Neural progenitor cell (in vitro differentiated cells): ENCODE results near the gene PDIA5. TPM values are rescaled to one million over a fixed set of nuclear protein-coding genes. Genes with fewer than 3 reads are reported as not detected.

ENCODE experiments used
- DNase-seq: peaks from one replicate; pipeline ENCODE4 v3.0.0-alpha.2; 2016; ENCODE audit warnings: low spot score
- H2AFZ ChIP-seq: fragments of 200-600 bp; sonication (generic); replicated peaks from 2 replicates; pipeline ENCODE4 v1.6.1; 2016; ENCODE audit warnings: antibody characterized with exemption
- H3F3A ChIP-seq: fragments of 200-600 bp; sonication (generic); 2 replicates; pipeline ENCODE4 v1.6.1; 2016; ENCODE audit warnings: antibody characterized with exemption, low read depth
- H3K27ac ChIP-seq: fragments of 200-600 bp; sonication (generic); 2 replicates; pipeline ENCODE4 v1.5.1; 2016; ENCODE audit warnings: mild to moderate bottlenecking
- H3K27me3 ChIP-seq: fragments of 200-600 bp; sonication (generic); 2 replicates; pipeline ENCODE4 v1.6.1; 2016; ENCODE audit warnings: mild to moderate bottlenecking, moderate library complexity
- H3K36me3 ChIP-seq: fragments of 200-600 bp; sonication (generic); 2 replicates; pipeline ENCODE4 v1.5.1; 2016
- H3K4me1 ChIP-seq: fragments of 200-600 bp; sonication (generic); 2 replicates; pipeline ENCODE4 v1.6.1; 2016; ENCODE audit warnings: mixed run types
- H3K4me2 ChIP-seq: fragments of 200-600 bp; sonication (generic); 2 replicates; pipeline ENCODE4 v1.6.1; 2016
- H3K4me3 ChIP-seq: fragments of 200-600 bp; sonication (generic); 2 replicates; pipeline ENCODE4 v1.5.1; 2016
- H3K79me2 ChIP-seq: fragments of 200-600 bp; sonication (generic); 2 replicates; pipeline ENCODE4 v1.6.1; 2016; ENCODE audit warnings: low read depth
- H3K9ac ChIP-seq: fragments of 200-600 bp; sonication (generic); 2 replicates; pipeline ENCODE4 v1.6.1; 2016
- H3K9me3 ChIP-seq: fragments of 200-600 bp; sonication (generic); 2 replicates; pipeline ENCODE4 v1.5.1; 2016; ENCODE audit warnings: low read depth
- H4K20me1 ChIP-seq: fragments of 200-600 bp; sonication (generic); 2 replicates; pipeline ENCODE4 v1.6.1; 2016; ENCODE audit warnings: low read depth
- H3K27ac Mint-ChIP-seq: 3 replicates; pipeline ENCODE4 v1.8.0; 2021; ENCODE audit warnings: mixed read lengths
- H3K27me3 Mint-ChIP-seq: 2 replicates; pipeline ENCODE4 v1.8.0; 2022; ENCODE audit warnings: low read depth, mild to moderate bottlenecking, inconsistent platforms, moderate library complexity, mixed read lengths; ENCODE audit not compliant: insufficient read depth
- H3K36me3 Mint-ChIP-seq: 3 replicates; pipeline ENCODE4 v1.8.0; 2021; ENCODE audit warnings: mixed read lengths
- H3K4me1 Mint-ChIP-seq: 3 replicates; pipeline ENCODE4 v1.8.0; 2021; ENCODE audit warnings: mixed read lengths
- H3K4me3 Mint-ChIP-seq: 3 replicates; pipeline ENCODE4 v1.8.0; 2021; ENCODE audit warnings: mild to moderate bottlenecking, moderate library complexity, mixed read lengths
- H3K9me3 Mint-ChIP-seq: 3 replicates; pipeline ENCODE4 v1.8.0; 2020; ENCODE audit warnings: mixed read lengths
- EZH2 ChIP-seq: fragments of 200-600 bp; sonication (generic); IDR thresholded peaks from 2 replicates; pipeline ENCODE4 v1.6.1; 2017; ENCODE audit warnings: antibody characterized with exemption, mild to moderate bottlenecking, moderate library complexity
- EZH2phosphoT487 ChIP-seq: fragments of 200-600 bp; sonication (generic); IDR thresholded peaks from 2 replicates; pipeline ENCODE4 v1.6.1; 2017; ENCODE audit warnings: antibody characterized with exemption
- total RNA-seq: library from RNA; depleted of rRNA; stranded (reverse); fragments of >200 nt; gene quantifications from 2 replicates; pipeline ENCODE4 v1.2.3, GENCODE V29; 2015; ENCODE audit warnings: low replicate concordance
- TF ChIP-seq, protein P1 (sequence below): fragments of 200-600 bp; sonication (generic); IDR thresholded peaks from 2 replicates; pipeline ENCODE4 v1.5.1; 2017; ENCODE audit warnings: antibody characterized with exemption, mild to moderate bottlenecking

PDIA5 gene
- total RNA-seq, 1 donor from 2014 or later = 15.8 TPM

DNA sequence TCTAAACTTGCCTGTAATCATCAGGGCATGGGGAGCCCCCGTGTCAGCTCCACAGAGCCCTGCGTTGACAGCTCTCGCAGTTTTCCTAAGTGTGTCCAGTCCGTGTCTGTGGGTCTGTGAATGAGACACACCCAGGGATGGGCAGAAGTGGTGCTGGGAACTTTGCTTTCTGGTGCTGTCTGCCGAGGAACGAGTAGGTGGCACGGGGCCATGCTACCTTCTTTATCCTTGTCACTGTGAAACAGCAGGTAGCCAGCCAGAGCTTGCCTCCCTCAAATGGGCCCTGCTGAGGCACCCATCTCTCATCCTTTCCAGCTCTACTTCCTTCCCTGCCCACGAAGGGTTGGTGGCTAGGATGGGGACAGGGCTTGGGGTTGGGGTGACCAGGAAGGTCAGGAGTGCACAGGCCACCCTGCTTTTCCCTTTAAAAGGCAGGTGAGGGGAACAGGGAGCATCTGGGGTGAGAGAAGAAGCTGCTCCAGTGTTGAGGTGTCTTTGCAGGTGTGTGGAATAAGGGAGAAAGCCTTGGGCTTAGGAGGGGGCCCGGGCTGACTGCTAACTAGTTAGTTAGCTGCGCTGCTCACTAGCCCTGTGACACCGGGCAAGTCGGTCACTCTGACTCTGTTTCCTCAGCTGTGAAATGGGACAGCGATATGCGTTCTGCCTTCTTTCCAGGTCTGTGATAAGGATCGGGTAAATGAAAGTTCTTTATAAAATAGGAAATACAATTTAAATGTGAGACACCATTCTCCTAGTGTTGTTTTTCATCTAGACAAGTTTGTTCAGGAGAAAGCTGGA, 27.9 kb downstream of the PDIA5 start:
- no peaks in the 10 kb centered on the region for H4K20me1 ChIP-seq
- peaks cover 5% of the 10 kb centered on the region for H3K27me3 Mint-ChIP-seq
- H3K4me3 ChIP-seq = no peak overlapping the region
- no peak overlapping the region for H3K27ac ChIP-seq
- H3K4me1 ChIP-seq = peaks cover 26% of the 10 kb centered on the region
- no peak overlapping the region for H3K4me2 ChIP-seq
- TF ChIP-seq, protein P1, sequence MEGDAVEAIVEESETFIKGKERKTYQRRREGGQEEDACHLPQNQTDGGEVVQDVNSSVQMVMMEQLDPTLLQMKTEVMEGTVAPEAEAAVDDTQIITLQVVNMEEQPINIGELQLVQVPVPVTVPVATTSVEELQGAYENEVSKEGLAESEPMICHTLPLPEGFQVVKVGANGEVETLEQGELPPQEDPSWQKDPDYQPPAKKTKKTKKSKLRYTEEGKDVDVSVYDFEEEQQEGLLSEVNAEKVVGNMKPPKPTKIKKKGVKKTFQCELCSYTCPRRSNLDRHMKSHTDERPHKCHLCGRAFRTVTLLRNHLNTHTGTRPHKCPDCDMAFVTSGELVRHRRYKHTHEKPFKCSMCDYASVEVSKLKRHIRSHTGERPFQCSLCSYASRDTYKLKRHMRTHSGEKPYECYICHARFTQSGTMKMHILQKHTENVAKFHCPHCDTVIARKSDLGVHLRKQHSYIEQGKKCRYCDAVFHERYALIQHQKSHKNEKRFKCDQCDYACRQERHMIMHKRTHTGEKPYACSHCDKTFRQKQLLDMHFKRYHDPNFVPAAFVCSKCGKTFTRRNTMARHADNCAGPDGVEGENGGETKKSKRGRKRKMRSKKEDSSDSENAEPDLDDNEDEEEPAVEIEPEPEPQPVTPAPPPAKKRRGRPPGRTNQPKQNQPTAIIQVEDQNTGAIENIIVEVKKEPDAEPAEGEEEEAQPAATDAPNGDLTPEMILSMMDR = no peak
- TF ChIP-seq EZH2phosphoT487 = no peak
- TF ChIP-seq EZH2 = no peak
- peaks cover 30% of the 10 kb centered on the region for H3K36me3 Mint-ChIP-seq
- H3K27ac Mint-ChIP-seq = no peak overlapping the region
- no peaks in the 10 kb centered on the region for H3K79me2 ChIP-seq
- no peaks in the 10 kb centered on the region for H3K27me3 ChIP-seq
- H3K36me3 ChIP-seq = no peaks in the 10 kb centered on the region
- no peaks in the 10 kb centered on the region for H3K9me3 ChIP-seq
- no peak overlapping the region for H3K4me3 Mint-ChIP-seq
- H2AFZ ChIP-seq = no peak overlapping the region
- H3K4me1 Mint-ChIP-seq = peaks cover 55% of the 10 kb centered on the region
- no peak overlapping the region for H3K9ac ChIP-seq
- peaks cover 22% of the 10 kb centered on the region for H3F3A ChIP-seq
- H3K9me3 Mint-ChIP-seq = no peaks in the 10 kb centered on the region
- DNase-seq = no peak

DNA sequence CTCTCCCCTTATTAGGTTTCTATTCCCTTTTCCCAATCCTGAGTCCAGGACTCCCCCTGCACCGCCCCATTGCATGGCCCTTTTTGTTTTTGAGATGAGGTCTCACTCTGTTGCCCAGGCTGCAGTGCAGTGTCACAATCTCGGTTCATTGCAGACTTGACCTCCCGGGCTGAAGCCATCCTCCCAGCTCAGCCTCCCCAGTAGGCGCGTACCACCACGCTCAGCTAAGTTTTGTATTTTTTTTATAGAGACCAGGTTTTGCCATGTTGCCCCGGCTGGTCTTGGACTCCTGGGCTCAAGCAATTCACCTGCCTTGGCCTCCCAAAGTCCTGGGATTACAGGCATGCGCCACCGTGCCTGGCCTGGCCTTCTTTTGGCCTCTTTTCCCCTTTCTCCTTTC, 29.3 kb downstream of the PDIA5 start:
- Mint-ChIP-seq H3K36me3 (peaks cover 35% of the 10 kb centered on the region), H3K27me3 (peaks cover 12% of the 10 kb centered on the region), H3K9me3 (no peaks in the 10 kb centered on the region), H3K27ac (no peak overlapping the region), H3K4me3 (no peak overlapping the region), H3K4me1 (peaks cover 44% of the 10 kb centered on the region)
- H3K36me3 ChIP-seq = no peaks in the 10 kb centered on the region
- H3K9me3 ChIP-seq = no peaks in the 10 kb centered on the region
- H3K27ac ChIP-seq = no peak overlapping the region
- no peak overlapping the region for H3K4me3 ChIP-seq
- H4K20me1 ChIP-seq = no peaks in the 10 kb centered on the region
- no peak overlapping the region for H2AFZ ChIP-seq
- DNase-seq = no peak
- peaks cover 13% of the 10 kb centered on the region for H3K4me1 ChIP-seq
- H3K79me2 ChIP-seq = no peaks in the 10 kb centered on the region
- H3F3A ChIP-seq = peaks cover 8% of the 10 kb centered on the region
- H3K9ac ChIP-seq = no peak overlapping the region
- H3K27me3 ChIP-seq = no peaks in the 10 kb centered on the region
- no peak overlapping the region for H3K4me2 ChIP-seq
- TF ChIP-seq, protein P1 = no peak
- TF ChIP-seq EZH2 (no peak), EZH2phosphoT487 (no peak)

DNA sequence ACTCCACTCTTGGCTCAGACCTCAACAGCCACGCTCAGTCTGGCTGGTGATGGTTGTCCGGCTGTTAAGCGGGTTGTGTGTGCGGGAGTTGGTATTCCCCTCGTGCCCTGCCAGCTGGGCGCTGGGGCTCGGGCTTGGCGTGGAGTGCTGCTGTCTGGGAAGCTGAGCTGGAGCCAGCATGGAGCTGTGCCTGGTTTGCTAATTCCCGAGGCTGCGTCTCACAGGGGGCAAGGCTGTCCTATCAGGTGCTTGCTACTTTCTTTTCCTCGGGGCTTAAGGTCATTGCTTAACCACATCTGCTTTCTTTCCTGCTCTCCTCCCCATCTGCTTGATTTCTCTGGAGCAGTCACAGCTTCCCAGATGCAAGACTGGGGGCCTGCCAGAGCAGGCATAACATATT, 29.9 kb downstream of the PDIA5 start:
- Mint-ChIP-seq H3K36me3 (peaks cover 33% of the 10 kb centered on the region), H3K9me3 (no peaks in the 10 kb centered on the region), H3K4me3 (no peak overlapping the region), H3K27ac (no peak overlapping the region), H3K27me3 (peaks cover 12% of the 10 kb centered on the region), H3K4me1 (peaks cover 38% of the 10 kb centered on the region)
- Histone ChIP-seq H3K27ac (no peak overlapping the region), H3K9ac (no peak overlapping the region), H2AFZ (no peak overlapping the region), H3K4me3 (no peak overlapping the region), H4K20me1 (no peaks in the 10 kb centered on the region), H3K4me1 (peaks cover 7% of the 10 kb centered on the region), H3K36me3 (no peaks in the 10 kb centered on the region), H3K4me2 (no peak overlapping the region), H3K9me3 (no peaks in the 10 kb centered on the region), H3K79me2 (no peaks in the 10 kb centered on the region), H3K27me3 (no peaks in the 10 kb centered on the region), H3F3A (peaks cover 2% of the 10 kb centered on the region)
- TF ChIP-seq EZH2 (no peak), EZH2phosphoT487 (no peak)
- TF ChIP-seq, protein P1 = no peak
- DNase-seq = no peak
